Left lung (tissue), 10 donors: ENCODE data around the gene EVL. TPM values are rescaled to one million over a fixed set of nuclear protein-coding genes. Genes with fewer than 3 reads are reported as not detected.

Experiments
- ATAC-seq: fragments of 200-7000 bp; cut with Tn5 transposase; one replicate; pipeline ENCODE4 v1.9.1; 2020; ENCODE audit warnings: moderate library complexity
- DNase-seq, 4 donors: peaks; one replicate each; pipeline ENCODE4 v3.0.0-alpha.2; 2013 to 2020
- H3K27ac ChIP-seq, 2 donors: fragments of 200-600 bp; sonication (generic) in 1 of 2; one replicate each; pipeline versions ENCODE4 v1.5.0 to v1.8.0; 2020 to 2021
- H3K27me3 ChIP-seq, 2 donors: fragments of 200-600 bp; sonication (generic) in 1 of 2; one replicate each; pipeline versions ENCODE4 v1.5.0 to v1.8.0; 2020 to 2021
- H3K36me3 ChIP-seq, 2 donors: fragments of 200-600 bp; sonication (generic) in 1 of 2; one replicate each; pipeline versions ENCODE4 v1.5.0 to v1.8.0; 2020 to 2021
- H3K4me1 ChIP-seq, 2 donors: fragments of 200-600 bp; one replicate each; pipeline ENCODE4 v1.8.0; 2021
- H3K4me3 ChIP-seq, 2 donors: fragments of 200-600 bp; sonication (generic) in 1 of 2; one replicate each; pipeline versions ENCODE4 v1.5.0 to v1.8.0; 2020 to 2021; ENCODE audit warnings: mild to moderate bottlenecking in 1 of 2
- H3K9me3 ChIP-seq, 2 donors: fragments of 200-600 bp; sonication (generic) in 1 of 2; one replicate each; pipeline versions ENCODE4 v1.5.0 to v1.8.0; 2020 to 2021
- CTCF ChIP-seq, 2 donors: fragments of 200-600 bp; sonication (generic) in 1 of 2; IDR thresholded peaks; one replicate each; pipeline versions ENCODE4 v1.5.0 to v1.8.0; 2021; ENCODE audit warnings: antibody characterized with exemption in 2 of 2
- intact Hi-C, 2 donors: fragments of 100-400 bp; cut with DNase I; formaldehyde crosslinking; loops; one replicate each; pipeline versions ENCODE4 v1.11.2 to v1.14.2; 2022
- polyA plus RNA-seq, 6 donors: library from polyadenylated mRNA; unstranded; fragments of 120-200 nt; gene quantifications; one replicate each; pipeline ENCODE4 v1.2.1, GENCODE V29; 2013; ENCODE audit not compliant: insufficient read length in 6 of 6
- total RNA-seq, 2 donors: library from RNA; stranded (reverse); fragmentation: NEBNext Ultra II Directional; extraction: Animal tissue kit (Norgen Biotek cat#: 25700); gene quantifications; one replicate each; pipeline ENCODE4 v1.2.1, GENCODE V29; 2021
- donor health status: DM: no; HTN: yes; CAD: no.
- donor health status: DM: no; HTN: no; CAD: no.

EVL gene
- total and polyA plus RNA-seq, 8 donors: 60.2 to 264 (median 197) TPM

GRCh38 chr14:100037353-100037752, 27.9 kb upstream of the EVL start:
- Histone ChIP-seq H3K36me3 (no peaks in the 10 kb centered on the region), H3K9me3 (no peaks in the 10 kb centered on the region), H3K4me1 (peaks cover 0 to 25% of the 10 kb centered on the region in 2 donors), H3K27ac (no peak overlapping the region), H3K4me3 (no peak overlapping the region), H3K27me3 (no peaks in the 10 kb centered on the region)
- intact Hi-C loops: no loop called here
- DNase-seq (peak in 1 of 4 donors; percentile 79), ATAC-seq (no peak)
- TF ChIP-seq CTCF (IDR thresholded peaks at IDR 0.05): no peak

GRCh38 chr14:100038065-100038464, 27.2 kb upstream of the EVL start:
- H3K4me1 ChIP-seq: peaks cover 0 to 22% of the 10 kb centered on the region in 2 donors
- no peak for TF ChIP-seq CTCF (IDR thresholded peaks at IDR 0.05)

DNA sequence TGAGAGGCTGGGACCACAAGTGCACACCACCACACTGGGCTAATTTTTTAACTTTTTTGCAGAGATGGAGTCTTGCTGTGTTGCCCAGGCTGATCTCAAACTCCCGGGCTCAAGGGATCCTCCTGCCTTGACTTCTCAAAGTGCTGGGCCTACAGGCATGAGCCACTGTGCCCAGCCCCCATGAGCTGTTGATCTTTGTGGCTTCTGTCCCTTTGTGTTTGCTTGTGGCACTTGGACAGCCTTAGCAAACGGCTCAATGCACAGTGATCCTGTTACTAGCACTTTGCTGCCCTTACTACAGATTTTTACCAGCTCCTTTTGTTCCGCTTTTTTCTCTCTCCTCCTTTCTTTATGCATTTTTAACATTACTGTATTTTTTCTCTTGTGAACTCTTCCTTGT, 25.3 kb upstream of the EVL start:
- intact Hi-C loops: no loop called here
- TF ChIP-seq CTCF (IDR thresholded peaks at IDR 0.05): no peak
- no peak for DNase-seq
- Histone ChIP-seq H3K4me3 (no peak overlapping the region), H3K27ac (no peak overlapping the region), H3K4me1 (peaks cover 0 to 22% of the 10 kb centered on the region in 2 donors), H3K9me3 (no peaks in the 10 kb centered on the region), H3K27me3 (no peaks in the 10 kb centered on the region), H3K36me3 (no peaks in the 10 kb centered on the region)
- no peak for ATAC-seq

More at GRCh38 chr14:100038065-100038464, 27.2 kb upstream of the EVL start:
- no peaks in the 10 kb centered on the region for H3K9me3 ChIP-seq
- DNase-seq: no peak
- ATAC-seq: no peak
- H3K27ac ChIP-seq: no peak overlapping the region
- intact Hi-C loops: no loop called here
- no peaks in the 10 kb centered on the region for H3K27me3 ChIP-seq
- no peaks in the 10 kb centered on the region for H3K36me3 ChIP-seq
- H3K4me3 ChIP-seq: no peak overlapping the region

DNA sequence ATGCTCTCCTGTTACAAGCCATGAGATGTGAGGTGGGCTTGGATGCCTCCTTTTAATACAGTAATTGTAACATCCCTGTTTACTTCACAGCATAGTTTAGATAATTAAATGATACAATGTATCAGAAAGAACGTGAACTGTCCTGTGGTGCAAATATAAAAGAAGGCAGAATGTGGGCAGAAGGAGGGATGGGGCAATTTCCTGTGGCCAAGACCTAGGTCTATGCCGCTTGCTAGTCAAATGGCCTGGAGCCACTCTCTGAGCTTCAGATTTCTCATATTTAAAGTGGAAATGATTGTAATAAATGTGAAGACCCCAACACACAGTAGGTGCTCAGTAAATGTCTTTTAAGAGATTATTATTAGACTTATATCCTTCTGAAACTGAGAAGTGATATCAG, 24.0 kb upstream of the EVL start:
- intact Hi-C loops: no loop called here
- ATAC-seq (no peak), DNase-seq (no peak)
- Histone ChIP-seq H3K36me3 (no peaks in the 10 kb centered on the region), H3K27me3 (no peaks in the 10 kb centered on the region), H3K9me3 (no peaks in the 10 kb centered on the region), H3K4me3 (no peak overlapping the region), H3K4me1 (peaks cover 0 to 24% of the 10 kb centered on the region in 2 donors), H3K27ac (no peak overlapping the region)
- TF ChIP-seq CTCF (IDR thresholded peaks at IDR 0.05): no peak

GRCh38 chr14:100042286-100042685, 22.9 kb upstream of the EVL start:
- intact Hi-C loops: no loop called here
- Histone ChIP-seq H3K27ac (no peak overlapping the region), H3K4me1 (peaks cover 0 to 22% of the 10 kb centered on the region in 2 donors), H3K4me3 (no peak overlapping the region), H3K9me3 (no peaks in the 10 kb centered on the region), H3K36me3 (no peaks in the 10 kb centered on the region), H3K27me3 (no peaks in the 10 kb centered on the region)
- TF ChIP-seq CTCF (IDR thresholded peaks at IDR 0.05): no peak
- no peak for DNase-seq
- ATAC-seq: no peak
